Thyroid gland (tissue), 4 donors: Measurements from ENCODE around the gene ADAM12.

Experiments used
- CTCF ChIP-seq, 6 experiments: fragments of 200-600 bp in 3 of 6; fragments of 450-650 bp in 3 of 6; sonication (generic) in 3 of 6; IDR thresholded peaks; one replicate each; pipeline ENCODE4 v1.5.1; 2016 to 2019; ENCODE audit warnings: antibody characterized with exemption in 6 of 6, mild to moderate bottlenecking in 2 of 6, inconsistent platforms in 1 of 6, moderate library complexity in 1 of 6
- POLR2A ChIP-seq, 2 donors: fragments of 450-650 bp; IDR thresholded peaks; one replicate each; pipeline ENCODE4 v1.6.1; 2017; ENCODE audit warnings: antibody characterized with exemption in 2 of 2, mild to moderate bottlenecking in 2 of 2, moderate library complexity in 1 of 2

GRCh38 chr10:126198681-126199080 lies 189.6 kb downstream of the ADAM12 start:
- TF ChIP-seq CTCF (IDR thresholded peaks at IDR 0.05) (no peak), POLR2A (IDR thresholded peaks at IDR 0.05) (no peak)
